Sigmoid colon (tissue), 7 donors: ENCODE measurements around the gene ARHGEF7. TPM values are rescaled to one million over a fixed set of nuclear protein-coding genes. Genes with fewer than 3 reads are reported as not detected.

Experiments
- DNase-seq: peaks from one replicate; pipeline ENCODE4 v3.0.0-alpha.2; 2019
- H3K27ac ChIP-seq, 4 donors: fragments of 200-600 bp; sonication (generic); one replicate each; pipeline ENCODE4 v1.5.1; 2016 to 2019; ENCODE audit warnings: mild to moderate bottlenecking in 1 of 4
- H3K27me3 ChIP-seq, 3 donors: fragments of 200-600 bp; sonication (generic); one replicate each; pipeline ENCODE4 v1.5.1; 2019; ENCODE audit warnings: mild to moderate bottlenecking in 1 of 3
- H3K36me3 ChIP-seq, 4 donors: fragments of 200-600 bp; sonication (generic); one replicate each; pipeline ENCODE4 v1.5.1; 2016 to 2019
- H3K4me1 ChIP-seq, 4 donors: fragments of 200-600 bp; sonication (generic); one replicate each; pipeline ENCODE4 v1.5.1; 2017 to 2019
- H3K4me3 ChIP-seq, 4 donors: fragments of 200-600 bp; sonication (generic); one replicate each; pipeline ENCODE4 v1.5.1; 2017 to 2019; ENCODE audit warnings: mild to moderate bottlenecking in 2 of 4, moderate library complexity in 1 of 4
- H3K9me3 ChIP-seq, 4 donors: fragments of 200-600 bp in 3 of 4; sonication (generic) in 3 of 4; one replicate each; pipeline versions ENCODE4 v1.5.1 to v1.6.1; 2013 to 2019
- CTCF ChIP-seq, 4 experiments: fragments of 450-650 bp in 3 of 4; fragments of 200-600 bp in 1 of 4; IDR thresholded peaks; one replicate each; pipeline ENCODE4 v1.5.1; 2016 to 2019; ENCODE audit warnings: antibody characterized with exemption in 4 of 4, mild to moderate bottlenecking in 3 of 4, moderate library complexity in 2 of 4
- EP300 ChIP-seq, 4 donors: sonication (generic); formaldehyde crosslinking; IDR thresholded peaks; one replicate each; pipeline ENCODE4 v1.6.1; 2017; ENCODE audit warnings: antibody characterized with exemption in 4 of 4
- POLR2A ChIP-seq, 2 donors: fragments of 450-650 bp; IDR thresholded peaks; one replicate each; pipeline ENCODE4 v1.6.1; 2016; ENCODE audit warnings: antibody characterized with exemption in 2 of 2, mild to moderate bottlenecking in 2 of 2, moderate library complexity in 2 of 2
- POLR2AphosphoS5 ChIP-seq, 4 donors: sonication (generic); formaldehyde crosslinking; IDR thresholded peaks; one replicate each; pipeline ENCODE4 v1.6.1; 2017; ENCODE audit warnings: antibody characterized with exemption in 4 of 4
- WGBS, 2 donors: extraction: QIAGEN DNeasy Blood & Tissue Kit; methylation state at CpG; one replicate each; pipeline ENCODE4 v1.1.7; 2013; 5-methylcytosine and 5-hydroxymethylcytosine counted together
- intact Hi-C: fragments of 100-400 bp; cut with DNase I; formaldehyde crosslinking; loops from one replicate; pipeline ENCODE4 v1.15.1; 2023
- polyA plus RNA-seq, 3 donors: library from polyadenylated mRNA; stranded (reverse); fragments of 200-250 nt; gene quantifications; one replicate each; pipeline ENCODE4 v1.2.3, GENCODE V29; 2013
- total RNA-seq, 4 donors: library from RNA; depleted of rRNA; stranded (reverse); fragments of >200 nt; gene quantifications; one replicate each; pipeline ENCODE4 v1.1.0, GENCODE V29; 2016
- donor health status: healthy with polysubstance abuse.
- donor health status: Bipolar disorder and iron deficiency.
- donor health status: healthy.

The ARHGEF7 gene
- total and polyA plus RNA-seq, 7 donors, result 8.4 to 79.8 (median 41.0) TPM

DNA sequence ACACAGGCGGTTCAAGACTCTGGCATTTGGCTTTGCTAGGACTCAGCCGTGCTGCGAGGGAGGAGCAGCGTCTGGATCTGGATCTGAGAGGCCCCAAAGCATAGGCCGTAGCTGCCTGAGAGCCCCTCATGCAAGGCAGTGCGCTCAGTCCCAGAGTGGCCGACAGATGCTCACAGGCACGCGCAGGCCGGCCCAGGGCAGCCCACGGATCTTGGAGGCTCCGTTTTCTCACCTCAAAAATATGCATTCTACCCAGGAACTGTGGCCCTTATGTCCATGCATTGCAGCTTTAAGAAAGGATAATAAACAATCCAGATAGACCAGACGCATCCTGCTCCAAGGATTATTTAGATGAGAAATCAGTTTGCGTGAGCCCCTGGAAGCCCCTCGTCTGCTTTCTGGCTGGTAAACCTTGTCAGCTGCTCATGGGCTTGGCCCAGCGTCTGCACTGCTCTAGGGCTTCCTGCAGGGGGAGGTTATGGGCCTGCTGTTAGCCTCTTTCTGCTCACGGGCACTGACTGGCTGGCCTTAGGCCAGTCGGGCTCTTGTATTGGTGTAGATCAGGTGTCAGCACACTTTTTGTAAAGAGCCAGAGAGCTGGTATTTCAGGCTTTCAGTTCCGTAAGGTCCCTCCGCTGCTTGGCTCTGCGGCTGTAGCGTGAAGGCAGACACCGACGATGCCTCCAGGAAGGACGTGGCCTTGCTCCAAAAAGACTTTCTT lies 229.5 kb downstream of the ARHGEF7 start:
- DNase-seq, result no peak
- Histone ChIP-seq H3K27ac (no peak overlapping the region), H3K4me1 (no peaks in the 10 kb centered on the region), H3K27me3 (no peaks in the 10 kb centered on the region), H3K9me3 (peaks cover 0 to 3% (median 0%) of the 10 kb centered on the region in 4 donors), H3K4me3 (no peak overlapping the region), H3K36me3 (no peaks in the 10 kb centered on the region)
- WGBS, 2 donors, result 76 to 91% methylated on average over 25 of the region's 25 CpGs
- intact Hi-C loops, result no loop called here
- TF ChIP-seq EP300 (IDR thresholded peaks at IDR 0.05) (no peak), POLR2A (IDR thresholded peaks at IDR 0.05) (no peak), CTCF (IDR thresholded peaks at IDR 0.05) (no peak), POLR2AphosphoS5 (IDR thresholded peaks at IDR 0.05) (no peak)

- Histone ChIP-seq H3K36me3 (no peaks in the 10 kb centered on the region), H3K9me3 (peaks cover 0 to 3% (median 0%) of the 10 kb centered on the region in 4 donors), H3K27me3 (no peaks in the 10 kb centered on the region), H3K4me1 (no peaks in the 10 kb centered on the region), H3K27ac (no peak overlapping the region), H3K4me3 (no peak overlapping the region)
- TF ChIP-seq EP300 (IDR thresholded peaks at IDR 0.05), result no peak
- no peak for TF ChIP-seq POLR2AphosphoS5 (IDR thresholded peaks at IDR 0.05)
- no peak for TF ChIP-seq POLR2A (IDR thresholded peaks at IDR 0.05)
- no peak for TF ChIP-seq CTCF (IDR thresholded peaks at IDR 0.05)
- DNase-seq, result no peak
- WGBS, 2 donors, result 90 to 91% methylated on average over 11 of the region's 11 CpGs
- intact Hi-C loops, result no loop called here
Observed at GRCh38 chr13:111345682-111346081, 230.6 kb downstream of the ARHGEF7 start.

GRCh38 chr13:111346101-111346680 lies 231.1 kb downstream of the ARHGEF7 start:
- Histone ChIP-seq H3K27ac (no peak overlapping the region), H3K4me3 (no peak overlapping the region), H3K36me3 (no peaks in the 10 kb centered on the region), H3K4me1 (no peaks in the 10 kb centered on the region), H3K27me3 (no peaks in the 10 kb centered on the region), H3K9me3 (peaks cover 0 to 3% (median 0%) of the 10 kb centered on the region in 4 donors)
- intact Hi-C loops, result no loop called here
- WGBS, 2 donors, result 92 to 93% methylated on average over 20 of the region's 20 CpGs
- DNase-seq, result no peak
- no peak for TF ChIP-seq EP300 (IDR thresholded peaks at IDR 0.05)
- no peak for TF ChIP-seq POLR2A (IDR thresholded peaks at IDR 0.05)
- no peak for TF ChIP-seq CTCF (IDR thresholded peaks at IDR 0.05)
- no peak for TF ChIP-seq POLR2AphosphoS5 (IDR thresholded peaks at IDR 0.05)

GRCh38 chr13:111347438-111347837 lies 232.3 kb downstream of the ARHGEF7 start:
- intact Hi-C loops, result no loop called here
- TF ChIP-seq POLR2A (IDR thresholded peaks at IDR 0.05) (no peak), CTCF (IDR thresholded peaks at IDR 0.05) (no peak), EP300 (IDR thresholded peaks at IDR 0.05) (no peak), POLR2AphosphoS5 (IDR thresholded peaks at IDR 0.05) (no peak)
- no peak overlapping the region for H3K4me3 ChIP-seq
- DNase-seq, result no peak
- 75 to 85% methylated on average over 6 of the region's 6 CpGs for WGBS, 2 donors
- H3K9me3 ChIP-seq, result peaks cover 0 to 3% (median 0%) of the 10 kb centered on the region in 4 donors
- H3K4me1 ChIP-seq, result no peaks in the 10 kb centered on the region
- no peaks in the 10 kb centered on the region for H3K36me3 ChIP-seq
- no peaks in the 10 kb centered on the region for H3K27me3 ChIP-seq
- no peak overlapping the region for H3K27ac ChIP-seq
